Astrocyte of the cerebellum (primary cell): ENCODE results near the gene HOXA10.

Experiments
- DNase-seq: peaks from one replicate; pipeline ENCODE4 v3.0.0-alpha.2; 2011; ENCODE audit warnings: low read depth
- H3K4me3 ChIP-seq: 2 replicates; pipeline ENCODE4 v1.5.1; 2011; ENCODE audit warnings: mild to moderate bottlenecking, low read depth, low read length, moderate library complexity
- CTCF ChIP-seq: IDR thresholded peaks from 2 replicates; pipeline ENCODE4 v1.5.1; 2012; ENCODE audit warnings: low read length, low read depth, moderate library complexity, mild to moderate bottlenecking; ENCODE audit errors: missing control alignments
- in situ Hi-C: cut with HindIII; loops from 2 replicates; pipeline ENCODE4 v1.10.0; 2017; ENCODE audit warnings: low sequenced_read_pairs

The HOXA10 gene

GRCh38 chr7:27210441-27211083 lies 36.4 kb upstream of the HOXA10 start:
- peak; percentile 83 for TF ChIP-seq CTCF
- peak; percentile 8 for DNase-seq
- peak overlapping the region; percentile 21 for H3K4me3 ChIP-seq

GRCh38 chr7:27209933-27210440 lies 35.9 kb upstream of the HOXA10 start:
- TF ChIP-seq CTCF, result no peak
- DNase-seq, result no peak
- in situ Hi-C loops, result loop anchor here (5.0 to 25.0 kb wide), 2 partner anchors 377 to 702 kb away; no protein-coding TSS in a partner anchor
- no peak overlapping the region for H3K4me3 ChIP-seq

More at GRCh38 chr7:27210441-27211083, 36.4 kb upstream of the HOXA10 start:
- in situ Hi-C loops, result loop anchor here (25.0 kb wide), 1 partner anchor 377 kb away; no protein-coding TSS in a partner anchor

- no peak overlapping the region for H3K4me3 ChIP-seq
- in situ Hi-C loops, result loop anchor here (5.0 to 25.0 kb wide), 2 partner anchors 378 to 703 kb away; no protein-coding TSS in a partner anchor
- DNase-seq, result no peak
- no peak for TF ChIP-seq CTCF
Observed at GRCh38 chr7:27208998-27209397, 34.9 kb upstream of the HOXA10 start.

- no peak overlapping the region for H3K4me3 ChIP-seq
- no peak for TF ChIP-seq CTCF
- in situ Hi-C loops, result loop anchor here (5.0 to 25.0 kb wide), 2 partner anchors 380 to 705 kb away; no protein-coding TSS in a partner anchor
- DNase-seq, result no peak
Observed at GRCh38 chr7:27207348-27207985, 33.3 kb upstream of the HOXA10 start.

- no peak for DNase-seq
- in situ Hi-C loops, result loop anchor here (5.0 to 25.0 kb wide), 2 partner anchors 382 to 707 kb away; no protein-coding TSS in a partner anchor
Observed at GRCh38 chr7:27205325-27206280, 31.5 kb upstream of the HOXA10 start.

More at GRCh38 chr7:27205325-27206280, 31.5 kb upstream of the HOXA10 start:
- TF ChIP-seq CTCF, result no peak
- H3K4me3 ChIP-seq, result no peak overlapping the region
